RKO (cell line): Measurements from ENCODE around the gene DOP1B.
"Not testable (repeated sequence)": the region's sequence is repeated elsewhere in the genome, so short reads cannot be mapped to it uniquely, and the experiment has no call there.

ENCODE experiments used
- DNase-seq: peaks from one replicate; pipeline ENCODE4 v3.0.0-alpha.2; 2016; ENCODE audit warnings: low spot score

The DOP1B gene

DNA sequence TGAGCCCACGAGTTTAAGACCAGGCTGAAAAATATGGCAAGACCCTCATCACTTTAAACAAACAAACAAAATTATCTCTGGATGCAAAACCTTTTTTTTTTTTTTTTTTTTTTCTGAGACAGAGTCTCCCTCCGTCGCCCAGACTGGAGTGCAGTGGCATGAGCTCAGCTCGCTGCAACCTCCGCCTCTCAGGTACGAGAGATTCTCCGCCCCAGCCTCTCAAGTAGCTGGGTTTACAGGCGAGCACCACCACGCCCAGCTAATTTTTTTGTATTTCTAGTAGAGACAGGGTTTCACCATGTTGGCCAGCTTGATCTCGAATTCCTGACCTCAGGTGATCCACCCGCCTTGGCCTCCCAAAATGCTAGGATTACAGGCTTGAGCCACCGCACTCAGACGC is 16.8 kb upstream of the DOP1B start:
- not testable (repeated sequence) for DNase-seq

DNA sequence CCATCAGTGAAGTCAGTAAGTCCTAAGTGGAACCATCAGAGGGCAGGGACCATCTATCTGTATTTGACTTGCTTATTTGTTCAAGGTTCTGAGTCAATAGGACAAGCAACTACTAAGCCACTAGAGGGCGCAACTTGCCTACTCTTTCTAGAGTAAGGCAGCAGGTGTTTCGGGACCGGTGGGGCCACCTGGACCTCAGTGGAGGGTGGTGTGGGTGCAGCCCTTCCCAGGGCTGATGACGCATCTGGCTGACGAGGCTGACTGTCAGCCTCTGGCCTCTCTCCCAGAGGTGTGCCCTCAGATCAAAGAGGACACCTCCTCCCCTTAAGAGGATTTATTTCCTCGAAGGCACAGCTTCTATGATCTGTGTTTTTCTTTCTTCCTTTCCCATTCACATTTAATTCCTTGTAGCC is 15.1 kb upstream of the DOP1B start:
- peak; percentile 91 for DNase-seq

DNA sequence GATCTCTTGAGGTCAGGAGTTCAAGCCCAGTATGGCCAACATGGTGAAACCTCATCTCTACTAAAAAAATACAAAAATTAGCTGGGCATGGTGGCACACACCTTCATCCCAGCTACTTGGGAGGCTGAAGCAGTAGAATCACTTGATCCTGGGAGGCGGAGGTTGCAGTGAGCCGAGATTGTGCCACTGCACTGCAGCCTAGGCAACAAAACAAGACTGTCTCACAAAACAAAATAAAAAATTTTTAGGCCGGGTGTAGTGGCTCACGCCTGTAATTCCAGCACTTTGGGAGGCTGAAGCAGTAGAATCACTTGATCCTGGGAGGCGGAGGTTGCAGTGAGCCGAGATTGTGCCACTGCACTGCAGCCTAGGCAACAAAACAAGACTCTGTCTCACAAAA is 12.4 kb upstream of the DOP1B start:
- DNase-seq: not testable (repeated sequence)

DNA sequence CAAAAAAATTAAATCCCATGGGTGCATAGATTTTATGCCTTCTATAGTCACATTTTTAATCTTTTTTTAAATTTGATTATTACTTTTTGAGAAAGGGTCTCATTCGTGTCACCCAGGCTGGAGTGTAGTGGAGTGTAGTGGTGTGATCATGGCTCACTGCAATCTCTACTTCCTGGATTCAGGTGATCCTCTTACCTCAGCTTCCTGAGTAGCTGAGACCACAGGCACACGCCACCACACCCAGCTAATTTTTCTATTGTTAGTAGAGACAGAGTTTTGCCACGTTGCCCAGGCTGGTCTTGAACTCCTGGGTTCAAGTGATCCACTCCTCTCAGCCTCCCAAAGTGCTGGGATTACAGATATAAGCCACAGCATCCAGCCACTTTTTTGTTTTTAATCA is 11.4 kb upstream of the DOP1B start:
- DNase-seq: no peak

DNA sequence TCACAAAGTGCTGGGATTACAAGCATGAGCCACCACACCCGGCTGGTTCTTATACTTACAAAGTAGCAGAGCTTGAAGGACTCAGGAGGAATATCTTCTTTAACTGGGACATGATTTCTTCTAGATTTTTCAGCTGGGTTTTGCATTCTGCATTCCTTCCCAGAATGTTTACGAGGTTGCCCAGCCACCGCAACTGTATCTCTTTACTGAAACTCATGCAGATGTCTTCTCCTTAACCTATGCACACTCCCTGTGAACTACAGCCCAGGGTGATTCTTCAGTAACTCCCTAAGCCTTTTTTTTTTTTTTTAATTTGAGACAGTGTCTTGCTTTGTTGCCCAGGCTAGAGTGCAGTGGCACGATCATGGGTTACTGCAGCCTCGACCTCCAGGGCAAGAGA is 8.7 kb upstream of the DOP1B start:
- no peak for DNase-seq

DNA sequence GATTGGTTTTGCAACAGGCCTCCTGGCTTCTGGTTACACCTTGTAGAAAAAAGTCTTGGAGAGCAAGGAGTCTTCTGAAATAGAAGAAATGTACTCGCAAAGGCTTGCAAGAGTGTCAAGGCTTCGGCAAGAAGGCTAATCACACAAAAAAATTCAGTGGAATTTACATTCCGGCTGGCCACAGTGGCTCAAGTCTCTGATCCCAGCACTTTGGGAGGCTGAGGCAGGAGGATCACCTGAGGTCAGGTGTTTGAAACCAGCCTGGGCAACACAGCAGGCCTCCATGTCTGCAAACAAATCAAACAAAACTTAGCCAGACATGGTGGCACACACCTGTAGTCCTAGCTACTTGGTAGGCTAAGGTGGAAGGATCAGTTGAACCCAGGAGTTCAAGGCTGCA is 7.7 kb upstream of the DOP1B start:
- no peak for DNase-seq

DNA sequence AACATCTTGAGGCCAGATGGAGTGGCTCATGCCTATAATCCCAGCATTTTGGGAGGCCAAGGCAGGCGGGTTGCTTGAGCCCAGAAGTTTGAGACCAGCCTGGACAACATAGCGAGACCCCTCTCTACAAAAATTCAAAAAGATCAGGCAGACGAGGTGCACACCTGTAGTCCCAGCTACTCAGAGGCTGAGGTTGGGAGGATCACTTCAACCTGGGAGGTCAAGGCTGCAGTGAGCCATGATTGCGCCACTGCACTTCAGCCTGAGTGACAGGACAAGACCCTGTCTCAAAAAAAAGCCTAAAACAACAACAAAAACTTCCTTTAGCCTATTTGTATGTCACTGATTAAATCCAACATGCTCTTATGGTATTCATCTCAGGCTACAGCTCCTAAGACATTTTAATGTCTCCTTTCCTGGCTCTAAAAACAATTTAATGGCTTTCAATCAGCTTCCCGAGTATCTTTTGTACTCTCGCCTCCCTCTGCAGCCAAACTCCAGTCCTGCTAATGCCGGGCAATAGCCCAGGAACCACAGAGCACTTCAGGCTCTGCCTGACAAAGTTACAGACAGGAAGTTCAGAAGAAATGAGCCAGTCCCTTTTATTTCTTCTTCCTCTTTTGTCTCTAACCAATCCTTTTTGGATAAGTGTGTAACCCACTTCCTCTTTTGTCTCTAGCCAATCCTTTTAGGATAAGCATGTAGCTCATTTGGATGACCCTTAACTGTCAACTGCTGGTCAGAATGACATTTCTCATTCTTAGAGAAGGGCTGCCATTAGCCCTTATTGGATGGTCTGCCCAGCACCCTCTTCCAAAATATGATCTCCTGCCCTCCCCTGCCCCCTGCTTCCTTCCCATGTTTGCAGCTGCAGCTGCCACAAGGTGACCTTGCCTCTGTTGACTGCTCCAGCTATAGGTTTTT is 6.6 kb upstream of the DOP1B start:
- DNase-seq: no peak

DNA sequence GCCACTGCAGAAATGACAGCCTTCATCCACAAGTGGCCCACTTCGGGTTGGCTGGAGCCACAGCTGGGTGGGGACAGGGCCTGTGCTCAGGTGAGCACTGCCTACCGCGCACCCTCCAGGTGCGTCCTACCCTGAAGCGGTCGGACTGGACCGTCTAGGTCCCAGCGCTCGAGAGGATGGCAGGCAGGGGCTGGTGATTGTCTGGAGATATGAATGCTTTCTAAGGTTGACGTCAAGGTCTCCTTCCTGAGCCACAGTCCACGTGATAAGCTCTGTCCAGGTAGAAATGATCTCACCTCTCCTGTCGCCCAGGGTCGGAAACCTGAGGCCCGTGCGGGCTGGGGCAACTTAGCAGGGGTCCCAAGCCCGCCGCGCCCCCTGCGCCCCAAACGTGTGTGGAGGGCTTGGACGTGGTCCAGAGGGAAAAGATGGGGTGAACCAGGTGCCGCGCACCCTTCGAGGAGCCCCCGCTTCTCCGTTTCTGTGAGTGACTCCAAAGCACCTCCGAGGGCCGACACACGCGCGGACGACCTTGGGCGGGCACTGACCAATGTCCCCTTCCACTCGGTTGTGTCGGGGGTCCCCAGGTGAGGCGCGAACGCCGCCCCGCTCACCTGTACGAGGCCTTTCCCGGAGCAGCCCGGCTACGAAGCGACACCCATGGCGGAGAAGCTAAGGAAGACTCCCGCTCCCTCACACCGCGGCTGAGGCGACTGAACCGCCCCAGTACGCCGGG is 853 bp upstream of the DOP1B start:
- DNase-seq: no peak

DNA sequence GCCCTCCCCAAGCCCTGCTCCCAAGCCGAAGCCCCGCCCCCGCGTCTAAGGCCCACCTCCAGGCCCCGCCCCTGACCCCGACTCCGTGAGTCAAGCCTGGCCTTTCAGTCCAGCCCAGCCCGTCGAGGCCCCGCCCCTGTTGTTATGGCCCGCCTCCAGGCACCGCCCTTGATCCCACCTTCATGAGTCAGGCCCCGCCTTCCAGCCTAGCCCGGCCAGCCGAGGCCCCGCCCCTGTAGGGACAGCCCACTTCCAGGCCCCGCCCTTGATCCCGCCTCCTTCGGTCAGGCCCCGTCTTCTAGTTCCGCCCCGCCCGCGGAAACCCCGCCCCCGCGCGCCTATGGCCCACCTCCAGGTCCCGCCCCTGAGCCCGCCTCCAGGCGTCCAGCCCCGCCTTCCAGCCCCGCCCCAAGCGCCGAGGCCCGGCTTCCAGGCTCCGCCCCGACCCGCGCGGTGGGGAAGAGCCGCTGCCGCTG is 247 bp upstream of the DOP1B start:
- DNase-seq: peak; percentile 93

DNA sequence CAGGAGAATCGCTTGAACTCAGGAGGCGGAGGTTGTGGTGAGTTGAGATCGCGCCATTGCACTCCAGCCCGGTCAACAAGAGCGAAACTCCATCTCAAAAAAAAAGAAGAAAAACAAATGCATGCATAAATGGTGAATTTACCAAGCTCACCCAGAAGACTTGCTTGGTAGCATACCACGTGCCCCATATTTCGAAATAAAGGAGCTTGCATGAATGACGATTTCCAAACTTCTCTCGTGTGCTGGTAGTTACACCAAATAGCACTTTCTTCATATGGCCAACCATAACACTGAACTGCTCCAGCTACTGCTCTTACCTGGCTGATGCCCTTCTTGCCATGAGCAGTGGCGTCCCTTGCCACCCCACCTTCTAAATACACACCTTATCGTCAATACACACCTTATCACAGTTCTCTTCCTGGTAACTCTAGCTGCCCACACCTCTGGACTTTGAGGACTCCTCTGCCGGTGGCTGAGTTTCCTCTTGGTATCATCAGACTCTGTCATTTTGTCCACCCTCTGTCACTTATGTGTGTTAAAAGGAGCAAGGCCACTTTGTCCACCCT is 2.8 kb downstream of the DOP1B start:
- DNase-seq: no peak

DNA sequence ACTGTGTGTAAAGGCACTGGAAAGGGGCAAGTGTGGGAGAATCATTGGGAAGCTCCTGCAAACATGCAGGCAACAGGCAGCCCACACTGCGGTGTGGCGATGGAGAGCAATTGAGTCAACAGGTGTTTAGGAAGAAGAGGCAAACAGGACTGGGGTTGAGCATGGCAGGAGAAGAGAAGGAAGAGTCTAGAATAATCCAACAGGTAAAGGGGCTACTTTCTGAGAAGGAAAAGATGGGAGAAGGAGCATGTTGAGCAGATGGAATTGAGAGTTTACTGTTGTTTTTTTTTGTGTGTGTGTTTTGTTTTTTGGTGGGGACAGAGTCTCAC is 4.2 kb downstream of the DOP1B start:
- DNase-seq: no peak

DNA sequence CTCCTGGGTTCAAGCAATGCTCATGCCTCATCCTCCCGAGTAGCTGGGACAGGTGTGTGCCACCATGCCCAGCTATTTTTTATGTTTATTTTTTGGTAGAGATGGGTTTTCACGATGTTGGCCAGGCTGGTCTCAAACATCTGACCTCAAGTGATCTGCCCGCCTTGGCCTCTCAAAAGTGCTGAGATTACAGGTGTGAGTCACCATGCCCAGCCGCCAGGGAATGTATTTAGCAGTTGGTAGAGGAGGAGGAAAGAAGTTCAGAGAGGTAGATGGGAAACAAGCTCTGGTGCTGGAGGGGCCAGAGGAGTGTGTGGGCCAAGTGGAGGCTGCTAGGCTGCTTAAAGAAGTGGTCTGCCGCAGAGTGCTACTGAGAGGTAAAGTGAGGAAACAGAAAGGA is 6.0 kb downstream of the DOP1B start:
- no peak for DNase-seq

DNA sequence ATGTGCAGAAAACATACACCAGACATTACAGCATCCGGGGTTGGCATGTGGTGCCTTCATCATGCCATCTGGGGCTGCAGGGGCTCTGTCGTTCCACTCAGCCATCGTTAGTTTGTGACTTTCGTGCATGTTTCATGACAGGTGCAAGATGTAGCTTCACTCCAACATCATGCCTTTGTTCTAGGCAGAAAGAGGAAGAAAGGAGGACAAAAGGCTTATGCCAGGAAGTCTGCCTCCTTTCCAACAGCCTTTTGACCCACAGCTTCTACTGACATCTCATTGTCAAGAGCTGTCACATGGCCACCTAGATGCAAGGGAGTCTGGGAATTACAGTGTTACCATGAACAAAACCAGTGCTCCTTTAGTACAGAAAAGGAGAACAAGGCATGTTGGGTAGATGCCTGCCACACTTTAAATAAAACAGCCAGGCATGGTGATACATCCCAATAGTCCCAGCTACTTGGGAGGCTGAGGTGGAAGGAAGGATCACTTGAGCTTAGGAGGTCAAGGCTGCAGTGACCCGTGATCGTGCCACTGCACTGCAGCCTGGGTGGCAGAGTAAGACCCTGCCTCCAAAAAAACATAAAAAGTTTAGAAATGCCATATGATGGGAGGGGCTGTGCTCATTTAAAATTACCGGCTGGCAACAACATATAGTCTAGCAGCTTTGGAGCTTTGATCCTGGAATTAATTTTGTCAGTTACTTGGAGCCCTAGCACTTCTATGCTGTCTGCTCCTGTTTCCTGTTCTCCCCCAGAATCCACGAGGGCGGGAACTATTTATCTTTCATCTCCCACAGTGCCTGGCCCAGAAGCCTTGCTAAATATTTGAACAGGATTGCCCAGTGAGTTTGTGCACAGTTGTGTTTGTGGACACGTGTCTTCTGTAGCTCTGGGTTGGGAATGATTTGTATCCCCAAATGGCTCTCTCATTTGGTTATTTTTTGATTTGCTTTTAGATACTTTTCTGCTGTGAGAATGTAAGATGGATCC is 7.4 kb downstream of the DOP1B start:
- DNase-seq: no peak

DNA sequence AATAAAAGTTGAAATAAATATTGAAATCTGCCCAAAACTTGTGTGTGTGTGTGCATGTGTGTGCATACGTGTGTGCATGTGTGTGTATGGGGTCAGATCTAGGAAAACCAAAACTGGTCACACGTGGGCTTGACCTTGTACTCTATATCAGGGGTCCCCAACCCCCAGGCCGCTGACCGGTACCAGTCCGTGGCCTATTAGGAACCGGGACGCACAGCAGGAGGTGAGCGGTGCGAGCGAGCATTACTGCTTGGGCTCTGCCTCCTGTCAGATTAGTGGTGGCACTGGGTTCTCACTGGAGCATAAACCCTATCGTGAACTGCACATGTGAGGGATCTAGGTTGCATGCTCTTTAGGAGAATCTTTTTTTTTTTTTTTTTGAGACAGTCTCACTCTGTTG is 8.7 kb downstream of the DOP1B start:
- no peak for DNase-seq

DNA sequence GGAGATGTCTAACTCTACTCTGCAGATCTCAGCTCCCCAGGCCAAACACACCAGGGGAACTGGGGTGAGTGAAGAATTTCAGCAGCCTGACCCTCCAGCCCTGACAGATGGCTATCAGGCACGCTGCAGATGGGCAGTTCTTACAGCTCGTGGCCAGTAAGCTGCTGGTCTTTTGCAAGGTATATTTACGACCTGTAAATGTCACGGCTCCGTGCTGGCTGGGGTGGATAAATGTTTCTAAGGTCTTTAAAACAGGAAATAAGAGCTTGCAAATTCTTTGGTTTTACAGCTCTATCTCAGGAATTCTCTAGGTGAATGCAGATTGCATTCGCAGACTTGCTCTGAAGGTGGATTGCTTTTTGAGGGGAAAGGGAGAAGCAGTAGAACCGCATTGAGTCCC is 10.1 kb downstream of the DOP1B start:
- no peak for DNase-seq

DNA sequence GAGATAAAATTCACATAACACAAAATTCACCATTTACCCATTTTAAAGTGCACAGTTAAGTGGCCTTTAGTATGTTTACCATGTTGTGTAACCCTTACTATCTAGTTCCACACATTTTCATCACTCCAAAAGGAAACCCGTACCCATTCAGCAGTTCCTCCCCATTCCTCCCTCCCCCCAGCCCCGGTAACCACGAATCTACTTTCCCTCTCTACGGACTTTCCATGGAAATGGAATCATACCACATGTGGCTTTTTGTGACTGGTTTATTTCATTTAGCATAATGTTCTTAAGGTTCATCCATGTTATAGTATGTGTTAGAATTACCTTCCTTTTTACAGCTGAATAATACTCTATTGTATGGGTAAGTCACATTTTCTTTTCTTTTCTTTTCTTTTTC is 10.9 kb downstream of the DOP1B start:
- no peak for DNase-seq

DNA sequence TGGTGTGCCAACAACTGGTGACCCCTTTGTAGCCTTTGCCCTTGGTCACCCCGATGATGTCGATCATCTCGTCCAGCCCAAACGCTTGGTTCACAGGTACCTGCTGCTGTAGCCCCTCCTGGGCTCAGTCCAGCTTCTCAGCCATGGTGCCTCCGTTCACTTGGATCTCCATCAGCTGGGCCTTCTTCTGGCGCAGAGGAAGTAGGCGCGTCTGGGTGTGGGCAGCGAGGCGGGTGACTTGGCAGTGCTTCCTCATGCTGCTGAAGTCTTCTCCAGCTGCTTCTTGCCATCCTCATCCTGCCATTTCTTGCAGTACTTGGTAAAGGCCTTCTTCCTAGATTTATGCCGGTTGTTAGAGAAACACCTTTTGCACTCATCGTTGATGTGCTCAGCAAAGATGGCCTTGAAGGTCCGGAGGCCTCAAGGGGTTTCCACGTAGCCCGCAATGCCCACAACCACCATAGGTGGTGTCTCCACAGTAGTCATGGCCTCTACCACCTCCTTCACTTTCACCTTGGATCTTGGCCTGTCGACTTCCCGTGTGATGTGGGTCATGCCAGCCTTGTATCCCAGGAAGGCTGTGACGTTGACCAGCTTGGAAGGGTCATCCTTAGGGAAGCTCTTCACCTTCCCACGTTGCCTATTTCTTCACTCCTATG is 13.0 kb downstream of the DOP1B start:
- no peak for DNase-seq

DNA sequence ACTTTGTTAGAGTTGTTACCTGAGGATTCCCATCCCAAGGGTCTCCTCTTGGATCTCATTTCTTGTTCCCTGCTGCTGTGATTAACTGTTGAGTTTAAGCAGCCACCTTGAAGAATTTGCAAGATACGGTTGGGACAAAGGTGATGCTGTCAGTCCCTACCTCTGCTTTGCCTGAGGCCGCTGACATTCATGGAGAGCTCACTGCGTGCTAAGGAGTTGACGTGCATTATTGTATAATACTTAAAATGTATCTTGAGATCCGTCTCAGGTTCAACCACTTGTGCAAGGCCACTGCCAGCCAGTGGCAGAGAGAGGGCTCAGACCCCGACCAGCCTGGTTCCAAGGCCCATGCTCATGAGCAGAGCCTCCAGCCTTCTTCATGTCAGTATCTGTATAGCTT is 14.2 kb downstream of the DOP1B start:
- DNase-seq: no peak

DNA sequence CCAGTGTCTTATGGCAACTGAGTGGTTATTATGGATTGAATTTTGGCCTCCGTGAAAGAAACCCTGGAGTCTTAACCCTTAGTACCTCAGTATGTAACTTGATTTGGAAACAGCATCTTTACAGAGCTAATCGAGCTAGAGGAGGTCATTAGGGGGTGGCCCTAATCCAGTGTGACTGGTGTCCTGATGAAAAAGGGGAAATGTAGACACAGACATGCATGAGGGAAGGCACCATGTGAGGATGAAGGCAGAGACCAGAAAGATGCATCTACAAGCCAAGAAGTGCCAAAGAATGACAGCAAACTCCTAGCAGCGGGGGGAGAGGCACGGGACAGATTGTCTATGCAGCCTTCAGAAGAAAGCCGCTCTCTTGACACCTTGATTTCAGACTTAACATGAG is 14.7 kb downstream of the DOP1B start:
- no peak for DNase-seq

DNA sequence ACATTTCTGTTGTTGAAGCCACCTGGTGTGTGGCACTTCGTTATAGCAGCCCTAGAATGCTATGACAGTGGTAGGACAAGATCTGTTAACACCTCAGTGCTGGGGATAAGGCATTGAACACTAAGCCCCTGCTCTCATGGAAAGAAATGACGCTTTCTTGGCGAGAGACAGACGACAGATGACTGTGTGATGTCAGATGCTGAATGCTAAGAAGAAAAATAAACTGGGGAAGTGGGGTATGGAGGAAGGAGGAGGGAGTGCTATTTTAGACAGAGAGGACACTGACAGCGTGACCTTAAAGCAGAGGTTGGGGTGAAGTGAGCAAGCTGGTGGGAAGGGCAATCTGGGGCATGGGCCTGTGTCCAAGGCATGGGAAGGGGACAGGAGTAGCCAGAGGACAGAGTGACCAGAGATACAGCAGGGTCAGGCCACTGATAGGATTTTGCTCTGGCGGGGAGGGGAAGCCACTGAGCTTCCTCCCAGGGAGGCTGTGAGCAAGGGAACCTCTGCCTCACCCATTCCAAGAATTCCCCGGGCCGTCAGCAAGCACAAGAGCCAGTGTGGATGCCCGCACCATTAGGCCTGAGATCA is 15.2 kb downstream of the DOP1B start:
- no peak for DNase-seq

DNA sequence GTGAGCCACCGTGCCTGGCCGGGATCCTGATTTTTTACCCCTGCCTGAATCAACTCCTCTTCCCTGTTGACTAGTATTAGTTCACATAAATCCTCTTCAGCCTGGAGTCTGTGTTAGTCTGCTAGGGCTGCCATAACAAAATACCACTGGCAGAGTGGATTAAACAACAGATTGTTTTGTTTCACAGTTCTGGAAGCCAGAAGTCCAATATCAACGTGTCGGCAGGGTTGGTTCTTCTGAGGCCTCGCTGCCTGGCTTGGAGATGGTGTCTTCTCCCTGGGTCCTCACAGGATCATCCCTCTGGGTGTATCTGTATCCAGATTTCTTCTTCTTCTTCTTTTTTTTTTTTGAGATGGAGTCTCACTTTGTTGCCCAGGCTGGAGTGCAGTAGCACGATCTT is 18.2 kb downstream of the DOP1B start:
- DNase-seq: no peak
